Brain microvascular endothelial cell (primary cell): ENCODE measurements around the gene AMPH.
"Not testable (repeated sequence)": the region's sequence is repeated elsewhere in the genome, so short reads cannot be mapped to it uniquely, and the experiment has no call there.

Experiments used
- DNase-seq: peaks from one replicate; pipeline ENCODE4 v3.0.0-alpha.2; 2020
- H3K27ac ChIP-seq: fragments of 250-450 bp; sonication (Bioruptor Pico); 2 replicates; pipeline ENCODE4 v1.5.1; 2020; ENCODE audit warnings: mild to moderate bottlenecking, moderate library complexity
- H3K27me3 ChIP-seq: fragments of 250-450 bp; sonication (Bioruptor Pico); replicated peaks from 2 replicates; pipeline ENCODE4 v1.5.1; 2020; ENCODE audit warnings: mild to moderate bottlenecking
- H3K36me3 ChIP-seq: fragments of 250-450 bp; sonication (Bioruptor Pico); replicated peaks from 2 replicates; pipeline ENCODE4 v1.5.1; 2020; ENCODE audit warnings: mild to moderate bottlenecking
- H3K4me3 ChIP-seq: 2 replicates; pipeline ENCODE4 v1.5.1; 2011; ENCODE audit warnings: low read depth, mild to moderate bottlenecking, control low read depth, low read length, moderate library complexity
- in situ Hi-C: cut with HindIII; loops from 2 replicates; pipeline ENCODE4 v1.10.0; 2017; ENCODE audit warnings: low sequenced_read_pairs, low pct_ligation_motif_present
- TF ChIP-seq, protein P1 (sequence below): IDR thresholded peaks from 2 replicates; pipeline ENCODE4 v1.5.1; 2011; ENCODE audit warnings: low read depth, mild to moderate bottlenecking, moderate library complexity, low read length, control low read depth, inconsistent platforms; ENCODE audit errors: missing control alignments

AMPH gene

GRCh38 chr7:38360776-38361175 lies 270.4 kb downstream of the AMPH start:
- DNase-seq: no peak
- H3K27ac ChIP-seq: no peak overlapping the region
- in situ Hi-C loops: no loop called here
- TF ChIP-seq, protein P1, sequence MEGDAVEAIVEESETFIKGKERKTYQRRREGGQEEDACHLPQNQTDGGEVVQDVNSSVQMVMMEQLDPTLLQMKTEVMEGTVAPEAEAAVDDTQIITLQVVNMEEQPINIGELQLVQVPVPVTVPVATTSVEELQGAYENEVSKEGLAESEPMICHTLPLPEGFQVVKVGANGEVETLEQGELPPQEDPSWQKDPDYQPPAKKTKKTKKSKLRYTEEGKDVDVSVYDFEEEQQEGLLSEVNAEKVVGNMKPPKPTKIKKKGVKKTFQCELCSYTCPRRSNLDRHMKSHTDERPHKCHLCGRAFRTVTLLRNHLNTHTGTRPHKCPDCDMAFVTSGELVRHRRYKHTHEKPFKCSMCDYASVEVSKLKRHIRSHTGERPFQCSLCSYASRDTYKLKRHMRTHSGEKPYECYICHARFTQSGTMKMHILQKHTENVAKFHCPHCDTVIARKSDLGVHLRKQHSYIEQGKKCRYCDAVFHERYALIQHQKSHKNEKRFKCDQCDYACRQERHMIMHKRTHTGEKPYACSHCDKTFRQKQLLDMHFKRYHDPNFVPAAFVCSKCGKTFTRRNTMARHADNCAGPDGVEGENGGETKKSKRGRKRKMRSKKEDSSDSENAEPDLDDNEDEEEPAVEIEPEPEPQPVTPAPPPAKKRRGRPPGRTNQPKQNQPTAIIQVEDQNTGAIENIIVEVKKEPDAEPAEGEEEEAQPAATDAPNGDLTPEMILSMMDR: no peak
- H3K27me3 ChIP-seq: no peaks in the 10 kb centered on the region
- no peak overlapping the region for H3K4me3 ChIP-seq
- no peaks in the 10 kb centered on the region for H3K36me3 ChIP-seq

- TF ChIP-seq, protein P1: peak; percentile 31
- H3K27ac ChIP-seq, H3K27me3 ChIP-seq, H3K36me3 ChIP-seq, DNase-seq, H3K4me3 ChIP-seq, in situ Hi-C loops: not testable (repeated sequence)
Measured at GRCh38 chr7:38359071-38359601, 272.0 kb downstream of the AMPH start.

- DNase-seq, H3K36me3 ChIP-seq, H3K4me3 ChIP-seq, H3K27ac ChIP-seq, in situ Hi-C loops, H3K27me3 ChIP-seq: not testable (repeated sequence)
Measured at GRCh38 chr7:38358273-38358831, 272.8 kb downstream of the AMPH start.

DNA sequence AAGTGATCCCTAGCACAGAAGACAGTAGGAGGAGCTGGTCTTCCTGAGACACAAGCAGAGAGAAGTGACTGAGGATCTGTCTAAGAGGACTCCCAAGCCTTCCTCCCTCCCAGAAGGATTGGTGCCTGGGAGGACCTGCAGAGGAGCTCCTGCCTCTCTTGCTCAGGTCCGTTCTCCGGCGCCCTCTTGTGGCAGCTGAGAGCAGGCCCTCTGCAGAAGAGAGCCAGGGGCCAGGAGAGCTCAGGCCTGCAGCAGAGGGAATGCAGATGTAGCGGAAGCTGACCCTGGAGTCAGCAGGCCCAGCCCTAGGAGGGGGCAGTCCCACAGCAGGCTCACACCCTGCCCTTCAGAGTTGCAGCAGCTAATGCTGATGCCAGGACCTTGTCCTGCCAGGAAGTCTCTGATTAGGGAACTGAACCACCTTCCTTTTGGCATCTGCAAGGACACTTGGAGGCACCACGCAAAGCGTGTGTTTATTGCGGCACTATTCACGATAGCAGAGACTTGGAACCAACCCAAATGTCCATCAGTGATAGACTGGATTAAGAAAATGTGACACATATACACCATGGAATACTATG lies 276.8 kb downstream of the AMPH start:
- in situ Hi-C loops, H3K4me3 ChIP-seq, H3K27me3 ChIP-seq, H3K27ac ChIP-seq, H3K36me3 ChIP-seq: not testable (repeated sequence)
- TF ChIP-seq, protein P1: peak; percentile 74
- peak; percentile 22 for DNase-seq

DNA sequence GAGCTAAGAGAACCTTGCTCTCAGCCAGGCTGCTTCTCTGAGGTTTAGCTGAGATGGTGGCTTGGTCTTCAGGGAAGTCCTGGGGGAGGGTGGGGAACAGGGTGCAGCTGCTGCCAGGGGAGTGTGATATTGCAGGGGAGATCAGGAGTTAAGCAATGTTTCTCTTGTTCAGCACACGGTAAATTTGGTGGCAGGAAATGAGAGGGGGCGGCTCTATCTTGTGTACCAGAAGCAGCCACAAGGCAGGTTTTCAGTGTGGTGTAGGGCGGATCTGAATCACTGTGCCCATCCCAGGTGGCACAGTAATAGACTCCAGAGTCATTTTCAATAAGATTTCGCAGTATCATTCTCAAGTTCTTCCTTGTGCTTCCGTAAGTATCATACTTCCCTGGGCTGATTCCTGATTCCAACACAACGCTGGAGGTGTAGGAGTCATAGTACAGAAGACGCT lies 277.7 kb downstream of the AMPH start:
- H3K27me3 ChIP-seq, in situ Hi-C loops, H3K4me3 ChIP-seq, DNase-seq, H3K27ac ChIP-seq, H3K36me3 ChIP-seq: not testable (repeated sequence)

DNA sequence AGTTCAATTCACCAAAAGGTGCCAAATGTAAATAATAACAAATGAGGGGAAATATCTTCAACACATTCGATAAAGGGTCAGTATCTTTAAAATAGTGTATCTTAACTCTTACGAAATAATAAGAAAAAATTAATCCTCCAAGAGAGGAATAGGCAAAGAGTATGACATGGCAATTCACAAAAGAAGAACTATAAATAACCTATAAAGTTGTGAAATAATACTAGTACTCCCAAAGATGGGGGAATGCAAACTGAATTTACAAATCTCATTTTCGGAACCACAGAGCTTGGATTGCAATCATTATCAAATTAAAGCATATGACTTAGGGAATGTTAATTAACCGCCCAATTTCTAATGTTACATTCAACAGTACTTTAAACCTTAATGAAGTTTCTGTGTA lies 279.6 kb downstream of the AMPH start:
- no peak overlapping the region for H3K4me3 ChIP-seq
- TF ChIP-seq, protein P1: no peak
- H3K27me3 ChIP-seq: no peaks in the 10 kb centered on the region
- DNase-seq: no peak
- in situ Hi-C loops: no loop called here
- H3K27ac ChIP-seq: no peak overlapping the region
- no peaks in the 10 kb centered on the region for H3K36me3 ChIP-seq

DNA sequence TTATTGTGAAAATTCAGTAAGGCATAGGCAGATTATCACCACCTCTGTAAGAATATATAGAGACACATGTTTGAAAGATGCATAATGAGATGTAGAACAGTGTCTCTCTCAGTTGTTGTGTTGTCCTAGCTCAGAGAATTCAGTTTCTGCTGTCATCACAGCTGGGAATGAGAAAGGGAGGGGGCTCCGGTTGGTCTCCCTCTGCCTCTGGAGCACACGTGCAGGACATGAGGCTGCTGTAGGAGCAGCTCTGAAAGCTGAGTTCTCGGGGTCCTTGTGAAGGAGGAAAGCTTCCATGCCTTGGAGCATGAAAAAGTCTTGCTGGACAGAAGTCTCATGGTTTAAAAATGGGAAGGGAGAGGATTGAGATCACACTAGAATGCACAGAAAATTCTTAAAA lies 280.4 kb downstream of the AMPH start:
- H3K4me3 ChIP-seq, H3K27me3 ChIP-seq, H3K27ac ChIP-seq, DNase-seq, H3K36me3 ChIP-seq, in situ Hi-C loops: not testable (repeated sequence)
